ENCODE data around the gene EBNA1BP2. TPM values are rescaled to one million over a fixed set of nuclear protein-coding genes. Genes with fewer than 3 reads are reported as not detected.

The EBNA1BP2 gene
- total RNA-seq, 2 experiments from 2014 or later: 58.8 to 59.0 TPM

GRCh38 chr1:43203859-43204258 lies 31.8 kb upstream of the EBNA1BP2 start:
- no peak overlapping the region for H3K27ac Mint-ChIP-seq

DNA sequence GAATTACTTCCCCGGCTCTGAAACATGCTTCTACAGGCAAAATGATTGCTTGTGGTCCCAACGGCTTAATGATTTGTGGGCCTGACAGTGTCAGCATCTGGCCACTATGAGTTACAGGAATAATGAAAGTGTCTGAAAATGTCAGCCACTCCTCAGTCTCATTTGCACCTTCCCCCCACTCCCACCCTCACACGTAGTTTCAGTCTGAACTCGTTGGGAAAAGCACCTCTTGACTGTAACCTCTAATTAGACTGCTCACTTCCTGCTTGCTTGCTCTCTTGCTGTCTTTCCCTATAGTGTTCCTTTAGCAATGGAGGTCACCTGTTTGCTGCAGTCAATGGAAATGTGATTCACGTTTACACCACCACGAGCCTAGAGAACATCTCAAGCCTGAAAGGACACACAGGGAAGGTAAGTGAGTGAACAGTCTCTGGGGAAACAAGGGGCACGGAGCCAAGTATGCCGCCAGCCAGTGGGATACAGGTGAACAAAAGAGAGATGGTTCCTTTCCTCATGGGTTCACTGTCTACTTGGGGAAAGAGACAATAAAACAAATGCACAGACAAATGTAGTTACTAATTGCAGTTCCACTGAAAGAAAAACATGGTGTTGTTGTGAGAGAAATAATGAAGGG lies 27.1 kb upstream of the EBNA1BP2 start:
- Mint-ChIP-seq H3K36me3 (ENCODE audit: low read depth) (no peaks in the 10 kb centered on the region), H3K27me3 (ENCODE audit: low read depth) (peaks cover 2% of the 10 kb centered on the region), H3K27ac (no peak overlapping the region), H3K4me1 (ENCODE audit: low read depth) (no peaks in the 10 kb centered on the region), H3K4me3 (no peak overlapping the region), H3K9me3 (ENCODE audit: insufficient read depth) (peaks cover 6% of the 10 kb centered on the region)
- ATAC-seq (no peak), DNase-seq (no peak)
- ChIA-PET CTCF (no interaction called here), POLR2A (no interaction called here)

More at GRCh38 chr1:43203859-43204258, 31.8 kb upstream of the EBNA1BP2 start:
- ATAC-seq (no peak), DNase-seq (no peak)
- H3K4me3 Mint-ChIP-seq: no peak overlapping the region
- CTCF ChIA-PET: no interaction called here
- no peaks in the 10 kb centered on the region for H3K4me1 Mint-ChIP-seq (ENCODE audit: low read depth)
- no peaks in the 10 kb centered on the region for H3K36me3 Mint-ChIP-seq (ENCODE audit: low read depth)
- no peaks in the 10 kb centered on the region for H3K9me3 Mint-ChIP-seq (ENCODE audit: insufficient read depth)
- POLR2A ChIA-PET: no interaction called here
- H3K27me3 Mint-ChIP-seq (ENCODE audit: low read depth): peaks cover 2% of the 10 kb centered on the region

DNA sequence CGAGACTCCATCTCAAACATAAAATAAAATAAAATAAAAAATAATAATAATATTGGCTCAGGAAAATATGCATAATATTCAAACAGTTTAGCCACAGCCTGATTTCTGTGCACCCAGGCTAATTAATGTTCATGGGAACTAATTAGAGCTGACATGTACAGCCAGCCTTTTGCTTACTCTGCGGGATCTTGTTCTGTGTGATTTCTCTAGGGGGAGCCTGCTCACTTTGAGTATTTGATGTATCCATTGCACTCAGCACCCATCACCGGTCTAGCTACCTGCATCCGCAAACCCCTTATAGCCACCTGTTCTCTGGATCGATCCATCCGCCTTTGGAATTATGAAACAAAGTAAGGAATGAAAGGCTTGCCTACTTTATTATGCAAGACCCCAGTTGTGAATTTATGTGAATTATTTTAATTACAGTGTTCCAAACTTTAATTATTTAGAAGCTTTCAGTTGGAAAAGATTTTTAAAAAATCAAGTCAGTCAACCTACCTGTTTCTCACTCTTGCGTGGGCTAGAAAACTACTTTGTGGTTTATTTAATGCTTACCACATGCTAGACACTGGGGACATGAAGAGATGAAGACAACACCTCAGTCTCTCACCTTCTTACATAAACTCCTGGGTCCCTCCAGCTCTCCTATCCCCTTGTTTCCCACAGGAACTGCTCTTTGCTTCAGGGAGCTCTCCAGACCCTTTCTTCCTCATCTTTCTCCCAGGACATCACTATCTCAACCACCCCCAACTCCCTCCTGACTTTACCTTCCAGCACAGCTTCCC lies 25.4 kb upstream of the EBNA1BP2 start:
- H3K36me3 Mint-ChIP-seq (ENCODE audit: low read depth): no peaks in the 10 kb centered on the region
- H3K4me1 Mint-ChIP-seq (ENCODE audit: low read depth): no peaks in the 10 kb centered on the region
- POLR2A ChIA-PET: no interaction called here
- ATAC-seq: no peak
- H3K27me3 Mint-ChIP-seq (ENCODE audit: low read depth): peaks cover 2% of the 10 kb centered on the region
- CTCF ChIA-PET: no interaction called here
- DNase-seq: no peak
- H3K4me3 Mint-ChIP-seq: no peak overlapping the region
- no peak overlapping the region for H3K27ac Mint-ChIP-seq
- peaks cover 9% of the 10 kb centered on the region for H3K9me3 Mint-ChIP-seq (ENCODE audit: insufficient read depth)

- ChIA-PET POLR2A (no interaction called here), CTCF (no interaction called here)
- H3K9me3 Mint-ChIP-seq (ENCODE audit: insufficient read depth): peaks cover 16% of the 10 kb centered on the region
These were observed 22.4 kb upstream of the EBNA1BP2 start for GRCh38 chr1:43194509-43194908.

GRCh38 chr1:43188106-43188505 lies 16.0 kb upstream of the EBNA1BP2 start:
- peaks cover 7% of the 10 kb centered on the region for H3K9me3 Mint-ChIP-seq (ENCODE audit: insufficient read depth)
- DNase-seq: no peak
- no peak overlapping the region for H3K27ac Mint-ChIP-seq
- H3K36me3 Mint-ChIP-seq (ENCODE audit: low read depth): no peaks in the 10 kb centered on the region
- ChIA-PET CTCF (no interaction called here), POLR2A (no interaction called here)
- H3K4me3 Mint-ChIP-seq: no peak overlapping the region
- H3K4me1 Mint-ChIP-seq (ENCODE audit: low read depth): no peaks in the 10 kb centered on the region
- no peak for ATAC-seq
- H3K27me3 Mint-ChIP-seq (ENCODE audit: low read depth): peaks cover 19% of the 10 kb centered on the region

More at GRCh38 chr1:43194509-43194908, 22.4 kb upstream of the EBNA1BP2 start:
- ATAC-seq: no peak
- H3K36me3 Mint-ChIP-seq (ENCODE audit: low read depth): no peaks in the 10 kb centered on the region
- H3K4me3 Mint-ChIP-seq: no peak overlapping the region
- peaks cover 10% of the 10 kb centered on the region for H3K27me3 Mint-ChIP-seq (ENCODE audit: low read depth)
- DNase-seq: no peak
- no peaks in the 10 kb centered on the region for H3K4me1 Mint-ChIP-seq (ENCODE audit: low read depth)
- no peak overlapping the region for H3K27ac Mint-ChIP-seq

DNA sequence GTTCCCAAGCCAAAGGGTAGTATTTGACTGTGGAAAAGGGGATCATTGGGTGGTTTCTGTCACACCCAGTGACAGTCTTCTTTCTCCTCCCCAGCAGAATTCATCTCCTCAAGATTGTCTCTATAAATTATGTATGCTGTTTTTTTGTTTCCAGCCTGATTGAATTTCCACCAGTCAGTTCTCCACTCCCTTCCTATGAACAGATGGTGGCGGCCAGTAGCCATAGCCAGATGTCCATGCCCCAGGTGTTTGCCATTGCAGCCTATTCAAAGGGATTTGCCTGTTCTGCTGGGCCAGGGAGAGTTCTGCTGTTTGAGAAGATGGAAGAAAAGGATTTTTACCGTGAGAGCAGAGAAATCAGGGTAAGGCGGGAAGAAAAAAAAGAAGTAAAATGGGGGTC lies 12.9 kb upstream of the EBNA1BP2 start:
- H3K36me3 Mint-ChIP-seq (ENCODE audit: low read depth): no peaks in the 10 kb centered on the region
- peaks cover 3% of the 10 kb centered on the region for H3K9me3 Mint-ChIP-seq (ENCODE audit: insufficient read depth)
- no peaks in the 10 kb centered on the region for H3K4me1 Mint-ChIP-seq (ENCODE audit: low read depth)
- H3K27me3 Mint-ChIP-seq (ENCODE audit: low read depth): peaks cover 16% of the 10 kb centered on the region
- no peak for ATAC-seq
- H3K4me3 Mint-ChIP-seq: no peak overlapping the region
- no peak overlapping the region for H3K27ac Mint-ChIP-seq
- POLR2A ChIA-PET: no interaction called here
- DNase-seq: no peak
- CTCF ChIA-PET: no interaction called here

- no peak for ATAC-seq
- CTCF ChIA-PET: no interaction called here
- no peak overlapping the region for H3K4me3 Mint-ChIP-seq
- DNase-seq: no peak
- no peaks in the 10 kb centered on the region for H3K9me3 Mint-ChIP-seq (ENCODE audit: insufficient read depth)
- H3K27ac Mint-ChIP-seq: no peak overlapping the region
- no peaks in the 10 kb centered on the region for H3K4me1 Mint-ChIP-seq (ENCODE audit: low read depth)
- H3K27me3 Mint-ChIP-seq (ENCODE audit: low read depth): peaks cover 12% of the 10 kb centered on the region
- POLR2A ChIA-PET: no interaction called here
- H3K36me3 Mint-ChIP-seq (ENCODE audit: low read depth): no peaks in the 10 kb centered on the region
These were observed 12.3 kb upstream of the EBNA1BP2 start for GRCh38 chr1:43184388-43184787.

DNA sequence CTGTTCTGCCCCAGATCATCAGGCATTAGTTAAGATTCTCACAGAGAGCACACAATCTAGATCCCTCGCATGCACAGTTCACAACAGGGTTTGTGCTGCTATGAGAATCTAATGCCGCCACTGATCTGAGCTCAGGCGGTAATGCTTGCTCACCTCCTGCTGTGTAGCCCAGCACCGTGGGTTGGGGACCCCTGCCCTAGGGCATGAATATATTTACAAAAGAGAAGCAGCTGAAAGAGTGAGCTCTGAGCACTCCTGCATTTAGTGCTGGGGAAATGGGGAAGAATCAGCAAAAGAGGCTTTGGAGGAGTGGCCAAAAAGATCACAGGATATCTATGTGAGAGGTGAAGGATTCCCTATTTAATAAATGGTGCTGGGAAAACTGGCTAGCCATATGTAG lies 5.6 kb upstream of the EBNA1BP2 start:
- no peaks in the 10 kb centered on the region for H3K36me3 Mint-ChIP-seq (ENCODE audit: low read depth)
- POLR2A ChIA-PET: no interaction called here
- no peak overlapping the region for H3K27ac Mint-ChIP-seq
- ATAC-seq (no peak), DNase-seq (no peak)
- H3K4me3 Mint-ChIP-seq: no peak overlapping the region
- H3K9me3 Mint-ChIP-seq (ENCODE audit: insufficient read depth): no peaks in the 10 kb centered on the region
- H3K4me1 Mint-ChIP-seq (ENCODE audit: low read depth): peaks cover 2% of the 10 kb centered on the region
- H3K27me3 Mint-ChIP-seq (ENCODE audit: low read depth): peaks cover 31% of the 10 kb centered on the region
- CTCF ChIA-PET: no interaction called here

- no peak overlapping the region for H3K27ac Mint-ChIP-seq
- DNase-seq (no peak), ATAC-seq (no peak)
- no peaks in the 10 kb centered on the region for H3K9me3 Mint-ChIP-seq (ENCODE audit: insufficient read depth)
- peaks cover 25% of the 10 kb centered on the region for H3K4me1 Mint-ChIP-seq (ENCODE audit: low read depth)
- H3K27me3 Mint-ChIP-seq (ENCODE audit: low read depth): peaks cover 31% of the 10 kb centered on the region
- H3K36me3 Mint-ChIP-seq (ENCODE audit: low read depth): peaks cover 15% of the 10 kb centered on the region
- no peak overlapping the region for H3K4me3 Mint-ChIP-seq
- ChIA-PET POLR2A (interaction anchor here (1.0 kb wide), 1 partner anchor 408 kb away, joined by 3 read pairs; the partner anchor contains the start of genes C1orf50 and P3H1), CTCF (no interaction called here)
These were observed 2.8 kb upstream of the EBNA1BP2 start for GRCh38 chr1:43174873-43175272.

DNA sequence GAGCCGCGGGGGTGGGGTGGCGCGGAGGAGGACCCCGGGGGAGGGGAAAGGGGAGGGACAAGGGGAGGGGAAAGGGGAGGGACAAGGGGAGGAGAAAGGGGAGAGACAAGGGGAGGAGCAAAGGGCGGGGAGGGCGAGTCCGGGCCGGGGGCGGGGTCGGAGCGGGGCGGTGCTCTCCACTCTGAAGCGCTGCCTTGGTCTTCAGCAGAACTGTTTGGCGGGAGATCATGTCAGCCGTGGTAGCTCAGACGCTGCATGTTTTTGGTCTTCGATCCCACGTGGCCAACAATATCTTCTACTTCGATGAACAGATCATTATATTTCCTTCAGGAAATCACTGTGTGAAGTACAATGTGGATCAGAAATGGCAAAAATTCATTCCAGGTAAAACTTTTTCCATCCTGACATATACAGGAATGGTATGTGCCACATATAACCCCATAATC lies 460 bp upstream of the EBNA1BP2 start:
- Mint-ChIP-seq H3K27me3 (ENCODE audit: low read depth) (peaks cover 28% of the 10 kb centered on the region), H3K9me3 (ENCODE audit: insufficient read depth) (no peaks in the 10 kb centered on the region), H3K4me3 (peak overlapping the region; percentile 92), H3K27ac (peak overlapping the region; percentile 88), H3K4me1 (ENCODE audit: low read depth) (peaks cover 30% of the 10 kb centered on the region), H3K36me3 (ENCODE audit: low read depth) (peaks cover 36% of the 10 kb centered on the region)
- ChIA-PET POLR2A (interaction anchor here (0.7 to 0.8 kb wide), 3 partner anchors 186 to 249 kb away, joined by 3 to 4 read pairs (median 3); no protein-coding TSS in a partner anchor), CTCF (interaction anchor here (1.2 to 1.3 kb wide), 2 partner anchors 99 to 716 kb away, joined by 3 to 5 read pairs; no protein-coding TSS in a partner anchor)
- peak; percentile 71 for ATAC-seq
- DNase-seq: peak; percentile 87

GRCh38 chr1:43171312-43171875 lies 696 bp downstream of the EBNA1BP2 start:
- peaks cover 30% of the 10 kb centered on the region for H3K4me1 Mint-ChIP-seq (ENCODE audit: low read depth)
- no peaks in the 10 kb centered on the region for H3K9me3 Mint-ChIP-seq (ENCODE audit: insufficient read depth)
- peak overlapping the region; percentile 92 for H3K4me3 Mint-ChIP-seq
- peaks cover 45% of the 10 kb centered on the region for H3K36me3 Mint-ChIP-seq (ENCODE audit: low read depth)
- DNase-seq (no peak), ATAC-seq (no peak)
- H3K27me3 Mint-ChIP-seq (ENCODE audit: low read depth): peaks cover 18% of the 10 kb centered on the region
- CTCF ChIA-PET: interaction anchor here (1.2 to 1.3 kb wide), 2 partner anchors 98 to 715 kb away, joined by 3 to 5 read pairs; no protein-coding TSS in a partner anchor
- peak overlapping the region; percentile 88 for H3K27ac Mint-ChIP-seq
- POLR2A ChIA-PET: interaction anchor here (0.9 to 1.2 kb wide), 2 partner anchors 197 to 325 kb away, joined by 3 read pairs; partner anchors contain the start of gene ZNF691

DNA sequence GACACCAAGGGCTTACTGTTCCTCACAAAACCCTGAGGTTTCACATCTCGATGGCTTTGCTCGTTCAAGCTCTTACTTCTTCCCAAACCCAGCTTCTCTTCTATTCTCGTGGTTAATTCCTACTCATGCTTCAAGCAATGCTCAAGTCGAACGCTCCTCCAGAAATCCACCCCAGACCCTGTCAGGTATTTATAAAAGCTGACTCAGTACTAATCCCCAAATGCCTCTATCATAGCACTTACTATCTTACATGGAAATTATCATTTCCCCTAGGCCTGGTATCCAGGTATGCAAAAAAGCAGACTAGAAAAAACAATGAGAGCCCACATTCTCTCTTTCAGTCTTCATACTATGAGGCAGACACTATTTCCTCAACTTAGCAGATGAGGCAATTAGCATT lies 6.3 kb downstream of the EBNA1BP2 start:
- H3K36me3 Mint-ChIP-seq (ENCODE audit: low read depth): peaks cover 57% of the 10 kb centered on the region
- H3K4me3 Mint-ChIP-seq: no peak overlapping the region
- DNase-seq (no peak), ATAC-seq (no peak)
- H3K27me3 Mint-ChIP-seq (ENCODE audit: low read depth): no peaks in the 10 kb centered on the region
- POLR2A ChIA-PET: no interaction called here
- peaks cover 13% of the 10 kb centered on the region for H3K4me1 Mint-ChIP-seq (ENCODE audit: low read depth)
- no peaks in the 10 kb centered on the region for H3K9me3 Mint-ChIP-seq (ENCODE audit: insufficient read depth)
- CTCF ChIA-PET: no interaction called here
- H3K27ac Mint-ChIP-seq: no peak overlapping the region

Data from activated CD8-positive, alpha-beta T cell treated with anti-CD3 and anti-CD28 coated beads, Interleukin-2, amount 10 ng/mL, durations not matched to agents 7 days and 5 days (primary cell).